Measurements from ENCODE around the gene RRP1B.

- TF ChIP-seq SIN3A (IDR thresholded peaks at IDR 0.05; ENCODE audit: low read depth) (no peak), YY1 (IDR thresholded peaks at IDR 0.05; ENCODE audit: extremely low read depth, insufficient replicate concordance, low read depth, low read length) (no peak), CTCF (IDR thresholded peaks at IDR 0.05 in 2 of 3, conservative IDR thresholded peaks at IDR 0.05 in 1 of 3; ENCODE audit: borderline replicate concordance in 1 of 3, insufficient read depth in 1 of 3, low read depth in 2 of 3, low read length in 2 of 3) (no peak), EZH2phosphoT487 (IDR thresholded peaks at IDR 0.05; ENCODE audit: borderline replicate concordance) (no peak), TCF7L2 (IDR thresholded peaks at IDR 0.05; ENCODE audit: borderline replicate concordance, extremely low read depth, insufficient read depth, insufficient read length) (no peak), EZH2 (IDR thresholded peaks at IDR 0.05) (no peak), RAD21 (IDR thresholded peaks at IDR 0.05; ENCODE audit: low read depth) (no peak), POLR2A (IDR thresholded peaks at IDR 0.05; ENCODE audit: borderline replicate concordance, extremely low read depth, insufficient read depth, insufficient read length) (no peak), CEBPB (IDR thresholded peaks at IDR 0.05; ENCODE audit: low read depth) (no peak), ZBTB33 (IDR thresholded peaks at IDR 0.05; ENCODE audit: extremely low read depth, insufficient replicate concordance, low read length) (no peak), POLR2AphosphoS5 (IDR thresholded peaks at IDR 0.05; ENCODE audit: low read depth, low read length) (no peak), ZNF274 (IDR thresholded peaks at IDR 0.05; ENCODE audit: low read depth, low read length) (no peak), SRF (IDR thresholded peaks at IDR 0.05; ENCODE audit: low read depth) (no peak)
These were observed 84.6 kb downstream of the RRP1B start for GRCh38 chr21:43743947-43744346.
